H7 (cell line): ENCODE results near the gene ICAM2. TPM values are rescaled to one million over a fixed set of nuclear protein-coding genes. Genes with fewer than 3 reads are reported as not detected.

Source experiments
- total RNA-seq: library from RNA; depleted of rRNA; stranded (reverse); fragments of >200 nt; shearing (Covaris generic); gene quantifications from 2 replicates; pipeline ENCODE4 v1.2.3, GENCODE V29; 2014; rRNA removed

Gene ICAM2
- total RNA-seq, 1 experiment from 2014 or later, result 0.59 TPM

Other genes with a start within 250 kb of the ICAM2 start
- 30.6 and 36.4 TPM in 2 replicates for gene CCDC47, start 247.0 kb downstream of the ICAM2 start, total RNA-seq
- gene DDX42, start 246.5 kb downstream of the ICAM2 start, total RNA-seq, result 34.5 and 41.8 TPM in 2 replicates
- 29.9 and 34.9 TPM in 2 replicates for gene PSMC5, start 193.2 kb downstream of the ICAM2 start, total RNA-seq
- gene FTSJ3, start 193.0 kb downstream of the ICAM2 start, total RNA-seq, result 30.0 and 54.1 TPM in 2 replicates
- gene SMARCD2, start 177.9 kb downstream of the ICAM2 start, total RNA-seq, result 141 and 144 TPM in 2 replicates
- gene CSH2, start 147.0 kb downstream of the ICAM2 start, total RNA-seq, result not detected in 2 replicates
- gene GH2, start 138.7 kb downstream of the ICAM2 start, total RNA-seq, result not detected in 2 replicates
- gene CSH1, start 124.1 kb downstream of the ICAM2 start, total RNA-seq, result 0.30 TPM in 1 of 2 replicates, not detected in the other
- not detected in 2 replicates for gene CSHL1, start 109.4 kb downstream of the ICAM2 start, total RNA-seq
- gene GH1, start 101.8 kb downstream of the ICAM2 start, total RNA-seq, result not detected in 2 replicates
- 2.4 and 2.6 TPM in 2 replicates for gene CD79B, start 88.3 kb downstream of the ICAM2 start, total RNA-seq
- 4.8 and 6.8 TPM in 2 replicates for gene SCN4A, start 47.7 kb downstream of the ICAM2 start, total RNA-seq
- gene PRR29, start 22.3 kb downstream of the ICAM2 start, total RNA-seq, result 0.52 and 0.63 TPM in 2 replicates
- 1.8 and 2.3 TPM in 2 replicates for gene ERN1, start 109.5 kb upstream of the ICAM2 start, total RNA-seq
- 4.7 and 7.3 TPM in 2 replicates for gene TEX2, start 242.6 kb upstream of the ICAM2 start, total RNA-seq